Measurements from ENCODE around the gene PDE7B. TPM values are rescaled to one million over a fixed set of nuclear protein-coding genes. Genes with fewer than 3 reads are reported as not detected.
"Not testable (repeated sequence)": the region's sequence is repeated elsewhere in the genome, so short reads cannot be mapped to it uniquely, and the experiment has no call there.

PDE7B gene
- total and polyA plus RNA-seq, 8 donors: 0.29 to 73.2 (median 5.0) TPM

DNA sequence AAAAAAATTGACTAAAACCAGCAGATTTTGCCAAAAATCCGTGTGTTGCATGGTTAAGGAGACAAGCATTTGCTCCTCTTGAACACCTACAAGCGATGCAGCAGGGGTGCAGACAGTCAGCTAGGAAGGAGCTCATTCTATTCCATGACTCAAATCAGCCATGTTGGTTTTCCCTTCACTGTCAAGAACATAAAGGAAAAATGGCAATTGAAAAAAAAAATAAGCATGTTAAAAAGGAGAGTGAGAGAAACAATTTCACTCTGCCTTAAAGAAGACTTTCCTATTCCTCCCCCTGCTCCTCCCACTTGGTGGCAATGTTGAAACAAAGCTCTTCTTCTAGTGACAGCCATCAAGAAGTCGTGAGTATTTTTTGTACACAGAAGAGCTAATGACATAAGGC, 283.2 kb downstream of the PDE7B start:
- Histone ChIP-seq H3K4me1 (peaks cover 0 to 26% (median 14%) of the 10 kb centered on the region in 4 donors), H3K27me3 (no peaks in the 10 kb centered on the region), H3K9me3 (no peaks in the 10 kb centered on the region), H3K36me3 (no peaks in the 10 kb centered on the region), H3K4me3 (no peak overlapping the region), H3K27ac (no peak overlapping the region)
- WGBS, 5 donors: 69 to 87% (median 81%) methylated on average over 3 of the region's 3 CpGs
- DNase-seq: no peak
- intact Hi-C loops (cut with DNase I; ENCODE audit: low total_unique reads): no loop called here
- no peak for TF ChIP-seq POLR2A (IDR thresholded peaks at IDR 0.05)
- TF ChIP-seq POLR2AphosphoS5 (IDR thresholded peaks at IDR 0.05): no peak
- TF ChIP-seq, protein P1, sequence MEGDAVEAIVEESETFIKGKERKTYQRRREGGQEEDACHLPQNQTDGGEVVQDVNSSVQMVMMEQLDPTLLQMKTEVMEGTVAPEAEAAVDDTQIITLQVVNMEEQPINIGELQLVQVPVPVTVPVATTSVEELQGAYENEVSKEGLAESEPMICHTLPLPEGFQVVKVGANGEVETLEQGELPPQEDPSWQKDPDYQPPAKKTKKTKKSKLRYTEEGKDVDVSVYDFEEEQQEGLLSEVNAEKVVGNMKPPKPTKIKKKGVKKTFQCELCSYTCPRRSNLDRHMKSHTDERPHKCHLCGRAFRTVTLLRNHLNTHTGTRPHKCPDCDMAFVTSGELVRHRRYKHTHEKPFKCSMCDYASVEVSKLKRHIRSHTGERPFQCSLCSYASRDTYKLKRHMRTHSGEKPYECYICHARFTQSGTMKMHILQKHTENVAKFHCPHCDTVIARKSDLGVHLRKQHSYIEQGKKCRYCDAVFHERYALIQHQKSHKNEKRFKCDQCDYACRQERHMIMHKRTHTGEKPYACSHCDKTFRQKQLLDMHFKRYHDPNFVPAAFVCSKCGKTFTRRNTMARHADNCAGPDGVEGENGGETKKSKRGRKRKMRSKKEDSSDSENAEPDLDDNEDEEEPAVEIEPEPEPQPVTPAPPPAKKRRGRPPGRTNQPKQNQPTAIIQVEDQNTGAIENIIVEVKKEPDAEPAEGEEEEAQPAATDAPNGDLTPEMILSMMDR (IDR thresholded peaks at IDR 0.05): no peak
- no peak for TF ChIP-seq EP300 (IDR thresholded peaks at IDR 0.05)

DNA sequence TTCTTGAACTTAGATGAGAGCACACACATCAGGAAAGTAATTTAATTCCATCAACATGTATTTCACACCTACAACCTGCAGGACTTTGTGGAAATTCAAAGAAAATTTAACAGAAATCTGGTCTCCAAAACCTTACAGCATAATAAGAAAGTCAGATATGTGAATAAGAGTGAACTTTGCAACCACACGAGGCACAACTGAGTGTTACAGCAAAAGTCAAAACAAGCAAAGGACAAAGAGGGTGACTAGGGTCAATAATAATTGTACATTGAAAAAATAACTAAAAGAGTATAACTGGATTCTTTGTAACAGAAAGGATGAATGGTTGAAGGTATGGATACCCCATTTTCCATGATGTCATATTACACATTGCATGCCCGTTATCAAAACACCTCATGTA, 284.8 kb downstream of the PDE7B start:
- no peaks in the 10 kb centered on the region for H3K9me3 ChIP-seq
- H3K4me3 ChIP-seq: no peak overlapping the region
- TF ChIP-seq, protein P1 (IDR thresholded peaks at IDR 0.05): no peak
- TF ChIP-seq EP300 (IDR thresholded peaks at IDR 0.05): no peak
- no peak for TF ChIP-seq POLR2A (IDR thresholded peaks at IDR 0.05)
- TF ChIP-seq POLR2AphosphoS5 (IDR thresholded peaks at IDR 0.05): no peak
- intact Hi-C loops (cut with DNase I; ENCODE audit: low total_unique reads): no loop called here
- 64 to 82% (median 69%) methylated on average over 2 of the region's 2 CpGs for WGBS, 5 donors
- no peaks in the 10 kb centered on the region for H3K36me3 ChIP-seq
- no peak overlapping the region for H3K27ac ChIP-seq
- no peak for DNase-seq
- H3K27me3 ChIP-seq: no peaks in the 10 kb centered on the region
- peaks cover 0 to 26% (median 14%) of the 10 kb centered on the region in 4 donors for H3K4me1 ChIP-seq

DNA sequence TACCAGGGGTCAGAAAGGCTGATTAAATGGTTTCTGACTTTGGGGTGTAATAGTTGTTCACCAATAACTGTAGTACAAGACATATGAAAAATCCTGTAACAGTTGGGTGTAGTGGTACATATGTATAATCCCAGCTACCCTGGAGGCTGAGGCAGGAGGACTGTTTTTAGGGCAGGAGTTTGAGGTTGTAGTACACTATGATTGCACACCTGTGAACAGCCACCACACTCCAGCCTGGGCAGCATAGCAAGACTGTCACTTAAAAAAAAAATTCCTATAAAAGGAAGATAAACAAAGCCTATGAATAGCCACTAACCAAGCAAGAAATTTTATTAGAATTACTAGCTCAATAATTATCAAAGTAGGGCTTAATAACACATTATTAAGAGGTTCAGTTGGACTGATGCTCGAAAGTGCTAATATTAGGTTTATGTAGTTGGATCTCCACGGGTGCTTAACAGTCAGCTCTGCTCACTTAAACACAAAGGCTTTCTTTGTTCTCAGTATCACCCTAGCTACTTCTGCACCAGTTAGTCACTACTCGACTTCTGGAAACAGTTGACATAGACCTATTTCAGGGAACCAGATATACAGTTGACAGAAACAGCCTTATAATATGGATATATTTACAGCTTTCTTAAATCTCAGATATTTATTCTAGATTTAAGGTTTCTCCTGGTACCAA, 285.6 kb downstream of the PDE7B start:
- peak overlapping the region in 3 of 5 donors; percentile 9 to 46 (median 15) for H3K27ac ChIP-seq
- intact Hi-C loops (cut with DNase I; ENCODE audit: low total_unique reads): no loop called here
- TF ChIP-seq, protein P1 (IDR thresholded peaks at IDR 0.05): no peak
- no peak for TF ChIP-seq POLR2A (IDR thresholded peaks at IDR 0.05)
- TF ChIP-seq POLR2AphosphoS5 (IDR thresholded peaks at IDR 0.05): peak in 1 of 3 donors; percentile 17
- TF ChIP-seq EP300 (IDR thresholded peaks at IDR 0.05): no peak

DNA sequence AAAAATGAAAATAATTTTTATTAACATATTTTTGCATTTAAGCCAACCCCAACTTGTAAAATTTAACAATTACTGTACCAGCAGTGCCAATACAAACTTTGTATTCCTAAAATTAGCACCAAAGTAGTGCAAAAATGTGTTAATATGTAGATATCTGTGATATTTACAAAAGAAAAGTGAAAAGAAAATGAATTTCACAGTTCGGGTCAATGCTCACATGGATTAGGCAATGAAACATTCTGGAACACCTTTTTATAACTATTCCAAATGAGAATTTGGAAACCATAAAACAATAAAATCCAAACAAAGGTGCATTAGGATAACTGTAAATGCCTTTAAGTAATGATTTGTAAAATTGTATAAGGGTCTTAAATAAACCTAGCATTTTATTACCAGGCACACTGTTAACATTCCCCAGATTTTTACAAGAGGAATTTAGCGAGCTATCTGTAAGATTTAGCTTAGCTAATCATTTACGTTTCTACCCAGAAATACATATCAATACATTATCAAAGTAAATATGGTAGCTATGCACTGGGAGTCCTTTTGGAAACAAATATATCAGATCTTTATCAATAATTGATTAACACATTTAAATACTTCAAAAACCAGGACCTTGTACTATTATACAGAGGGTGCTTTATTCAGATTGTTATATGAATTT, 286.4 kb downstream of the PDE7B start:
- intact Hi-C loops (cut with DNase I; ENCODE audit: low total_unique reads): no loop called here
- H3K27ac ChIP-seq: peak overlapping the region in 3 of 5 donors; percentile 9 to 46 (median 15)
- H3K27me3 ChIP-seq: no peaks in the 10 kb centered on the region
- H3K9me3 ChIP-seq: no peaks in the 10 kb centered on the region
- no peak overlapping the region for H3K4me3 ChIP-seq
- H3K4me1 ChIP-seq: peaks cover 0 to 26% (median 14%) of the 10 kb centered on the region in 4 donors
- TF ChIP-seq EP300 (IDR thresholded peaks at IDR 0.05) (no peak), POLR2AphosphoS5 (IDR thresholded peaks at IDR 0.05) (no peak), POLR2A (IDR thresholded peaks at IDR 0.05) (no peak)
- TF ChIP-seq, protein P1 (IDR thresholded peaks at IDR 0.05): no peak
- H3K36me3 ChIP-seq: no peaks in the 10 kb centered on the region
- DNase-seq: no peak
- WGBS, 5 donors: 27 to 57% (median 36%) methylated on average over 3 of the region's 3 CpGs

More for the DNA sequence above, 285.6 kb downstream of the PDE7B start:
- Histone ChIP-seq H3K9me3 (no peaks in the 10 kb centered on the region), H3K27me3 (no peaks in the 10 kb centered on the region), H3K4me1 (peaks cover 0 to 26% (median 14%) of the 10 kb centered on the region in 4 donors), H3K4me3 (no peak overlapping the region), H3K36me3 (no peaks in the 10 kb centered on the region)
- WGBS, 5 donors: 21 to 50% (median 30%) methylated on average over 3 of the region's 3 CpGs
- peak in 1 of 2 donors; percentile 68 for DNase-seq

DNA sequence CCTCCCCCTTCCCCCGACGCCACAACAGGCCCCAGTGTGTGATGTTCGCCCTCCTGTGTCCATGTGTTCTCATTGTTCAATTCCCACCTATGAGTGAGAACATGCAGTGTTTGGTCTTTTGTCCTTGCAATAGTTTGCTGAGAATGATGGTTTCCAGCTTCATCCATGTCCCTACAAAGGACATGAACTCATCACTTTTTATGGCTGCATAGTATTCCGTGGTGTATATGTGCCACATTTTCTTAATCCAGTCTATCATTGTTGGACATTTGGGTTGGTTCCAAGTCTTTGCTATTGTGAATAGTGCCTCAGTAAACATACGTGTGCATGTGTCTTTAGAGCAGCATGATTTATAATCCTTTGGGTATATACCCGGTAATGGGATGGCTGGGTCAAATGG, 287.6 kb downstream of the PDE7B start:
- 89 to 98% (median 93%) methylated on average over 5 to 6 of the region's 6 CpGs for WGBS, 5 donors
- H3K36me3 ChIP-seq; H3K4me3 ChIP-seq; intact Hi-C loops (cut with DNase I; ENCODE audit: low total_unique reads); H3K9me3 ChIP-seq; H3K27me3 ChIP-seq; H3K27ac ChIP-seq; DNase-seq: not testable (repeated sequence)
- peaks cover 0 to 26% (median 14%) of the 10 kb centered on the region in 4 donors for H3K4me1 ChIP-seq
